Upper lobe of left lung (tissue), 4 donors: ENCODE measurements around the gene MRPL14.

ENCODE experiments used
- CTCF ChIP-seq, 6 experiments: fragments of 450-650 bp in 4 of 6; fragments of 200-600 bp in 2 of 6; sonication (generic) in 2 of 6; IDR thresholded peaks; one replicate each; pipeline ENCODE4 v1.5.1; 2016 to 2019; ENCODE audit warnings: antibody characterized with exemption in 6 of 6
- POLR2A ChIP-seq, 4 donors: fragments of 450-650 bp; IDR thresholded peaks; one replicate each; pipeline ENCODE4 v1.5.1; 2016 to 2017; ENCODE audit warnings: antibody characterized with exemption in 4 of 4, mild to moderate bottlenecking in 2 of 4

GRCh38 chr6:44126320-44127149 lies 717 bp downstream of the MRPL14 start:
- TF ChIP-seq CTCF (IDR thresholded peaks at IDR 0.05): no peak
- TF ChIP-seq POLR2A (IDR thresholded peaks at IDR 0.05): peak in 1 of 4 donors; percentile 33
